HCT116 (cell line): ENCODE measurements around the gene EGF. TPM values are rescaled to one million over a fixed set of nuclear protein-coding genes. Genes with fewer than 3 reads are reported as not detected.

ENCODE experiments used
- ATAC-seq: fragments of 200-7000 bp; cut with Tn5 transposase; 2 replicates; pipeline ENCODE4 v1.9.1; 2020; ENCODE audit warnings: mild to moderate bottlenecking, moderate library complexity
- BruUV-seq: library from RNA; stranded (reverse); fragments of 400-500 nt; replicated peaks from 2 replicates; lab custom pipeline; 2021; lab: Mats Ljungman, UMichigan
- CTCF ChIA-PET: fragments of 300-600 bp; sonication (Branson Sonifier 250); formaldehyde crosslinking; loops from one replicate; lab custom pipeline; 2021; ENCODE audit warnings: antibody characterized with exemption; lab: Charles Lee
- POLR2A ChIA-PET: fragments of 300-600, 350-600 bp; sonication (Branson Sonifier 250); formaldehyde crosslinking; loops from one replicate; lab custom pipeline; 2021; ENCODE audit warnings: antibody characterized with exemption; lab: Charles Lee
- RAD21 ChIA-PET, 2 experiments: fragments of 300-600 bp; sonication (Branson Sonifier 250); formaldehyde crosslinking; loops; one replicate each; lab custom pipeline; 2023; ENCODE audit warnings: low total read pairs in 2 of 2; ENCODE audit not compliant: uncharacterized antibody in 2 of 2, unreplicated experiment in 2 of 2, low non-redundant PET in 1 of 2; lab: Charles Lee
- DNase-seq: peaks from one replicate; pipeline ENCODE4 v3.0.0-alpha.2; 2010; ENCODE audit warnings: low read depth, low spot score
- H2AFZ ChIP-seq: fragments of 200-600 bp; shearing (Covaris generic), sonication (generic); 2 replicates; pipeline ENCODE4 v1.6.1; 2017; ENCODE audit warnings: low read depth, mixed run types, mixed read lengths, antibody characterized with exemption, low read length; ENCODE audit not compliant: poor library complexity, severe bottlenecking
- H3K27ac ChIP-seq: 2 replicates; pipeline ENCODE4 v1.5.1; 2012; ENCODE audit warnings: low read depth, low read length
- H3K27me3 ChIP-seq: fragments of 200-600 bp; sonication (generic); 2 replicates; pipeline ENCODE4 v1.6.1; 2016; ENCODE audit warnings: mixed run types, low read length, mixed read lengths; ENCODE audit not compliant: insufficient read depth
- H3K36me3 ChIP-seq, 2 experiments: fragments of 200-500 bp in 1 of 2; fragments of 200-600 bp in 1 of 2; sonication (Bioruptor generic) in 1 of 2; sonication (generic) in 1 of 2; 2 replicates each; pipeline versions ENCODE4 v1.5.1 to v1.6.1; 2014 to 2016; ENCODE audit warnings: low read length in 2 of 2, inconsistent platforms in 1 of 2, mixed read lengths in 1 of 2, mixed run types in 1 of 2; ENCODE audit not compliant: insufficient read depth in 2 of 2, control insufficient read depth in 1 of 2
- H3K4me1 ChIP-seq, 2 experiments: fragments of 200-600 bp in 1 of 2; sonication (generic) in 1 of 2; 2 replicates each; pipeline versions ENCODE4 v1.5.1 to v1.6.1; 2012 to 2017; ENCODE audit warnings: low read length in 2 of 2, inconsistent platforms in 1 of 2, mild to moderate bottlenecking in 1 of 2, mixed read lengths in 1 of 2, mixed run types in 1 of 2, moderate library complexity in 1 of 2; ENCODE audit not compliant: insufficient read depth in 2 of 2, control insufficient read depth in 1 of 2
- H3K4me2 ChIP-seq: fragments of 200-600 bp; sonication (generic); 2 replicates; pipeline ENCODE4 v1.6.1; 2017; ENCODE audit warnings: mixed run types, low read length, mixed read lengths
- H3K4me3 ChIP-seq, 2 experiments: fragments of 200-600 bp in 1 of 2; sonication (generic) in 1 of 2; replicated peaks in 1 of 2; 2 replicates each; pipeline ENCODE4 v1.5.1; 2011 to 2016; ENCODE audit warnings: low read length in 2 of 2, control low read depth in 1 of 2, low read depth in 1 of 2, mild to moderate bottlenecking in 1 of 2, mixed read lengths in 1 of 2, mixed run types in 1 of 2
- H3K79me2 ChIP-seq: fragments of 200-600 bp; sonication (generic); 2 replicates; pipeline ENCODE4 v1.6.1; 2017; ENCODE audit warnings: mild to moderate bottlenecking, mixed run types, low read length, moderate library complexity, mixed read lengths; ENCODE audit not compliant: insufficient read depth
- H3K9ac ChIP-seq: fragments of 200-600 bp; sonication (generic); 2 replicates; pipeline ENCODE4 v1.6.1; 2016; ENCODE audit warnings: low read length, mixed read lengths
- H3K9me2 ChIP-seq: fragments of 200-600 bp; sonication (generic), shearing (Covaris generic); 2 replicates; pipeline ENCODE4 v1.6.1; 2017; ENCODE audit warnings: mixed run types, mild to moderate bottlenecking, moderate library complexity; ENCODE audit not compliant: insufficient read depth
- H3K9me3 ChIP-seq, 2 experiments: fragments of 200-500 bp in 1 of 2; fragments of 200-600 bp in 1 of 2; sonication (Bioruptor generic) in 1 of 2; sonication (generic) in 1 of 2; 2 replicates each; pipeline ENCODE4 v1.6.1; 2014 to 2017; ENCODE audit warnings: low read length in 2 of 2, mixed read lengths in 2 of 2, inconsistent platforms in 1 of 2, low read depth in 1 of 2, mild to moderate bottlenecking in 1 of 2, mixed run types in 1 of 2, moderate library complexity in 1 of 2; ENCODE audit not compliant: control insufficient read depth in 1 of 2, insufficient read depth in 1 of 2
- H4K20me1 ChIP-seq: fragments of 200-600 bp; sonication (generic), shearing (Covaris generic); 2 replicates; pipeline ENCODE4 v1.6.1; 2017; ENCODE audit warnings: mixed run types, mild to moderate bottlenecking, moderate library complexity; ENCODE audit not compliant: insufficient read depth
- CBX3 ChIP-seq: IDR thresholded peaks from 2 replicates; pipeline ENCODE4 v1.6.1; 2012; ENCODE audit warnings: low read depth
- EGR1 ChIP-seq: IDR thresholded peaks from 2 replicates; pipeline ENCODE4 v1.6.1; 2012; ENCODE audit warnings: low read depth
- EZH2 ChIP-seq: fragments of 200-600 bp; sonication (generic); IDR thresholded peaks from 2 replicates; pipeline ENCODE4 v1.6.1; 2017; ENCODE audit warnings: antibody characterized with exemption, mixed run types
- EZH2phosphoT487 ChIP-seq: fragments of 200-600 bp; IDR thresholded peaks from 2 replicates; pipeline ENCODE4 v1.6.1; 2018; ENCODE audit warnings: antibody characterized with exemption, borderline replicate concordance
- JUND ChIP-seq: IDR thresholded peaks from 2 replicates; pipeline ENCODE4 v1.6.1; 2012
- POLR2A ChIP-seq: IDR thresholded peaks from 2 replicates; pipeline ENCODE4 v1.7.0; 2011; ENCODE audit warnings: borderline replicate concordance; ENCODE audit not compliant: insufficient read depth, insufficient read length; ENCODE audit errors: extremely low read depth
- POLR2AphosphoS5 ChIP-seq: IDR thresholded peaks from 2 replicates; pipeline ENCODE4 v1.6.1; 2011; ENCODE audit warnings: mild to moderate bottlenecking, low read depth, low read length, moderate library complexity
- RAD21 ChIP-seq: IDR thresholded peaks from 2 replicates; pipeline ENCODE4 v1.6.1; 2012; ENCODE audit warnings: low read depth, mild to moderate bottlenecking
- SIN3A ChIP-seq: IDR thresholded peaks from 2 replicates; pipeline ENCODE4 v1.6.1; 2012; ENCODE audit warnings: low read depth
- SP1 ChIP-seq: IDR thresholded peaks from 2 replicates; pipeline ENCODE4 v1.6.1; 2012; ENCODE audit warnings: low read depth
- TCF7L2 ChIP-seq: IDR thresholded peaks from 2 replicates; pipeline ENCODE4 v1.7.0; 2011; ENCODE audit warnings: borderline replicate concordance, inconsistent platforms; ENCODE audit not compliant: insufficient read depth, insufficient read length; ENCODE audit errors: extremely low read depth
- YY1 ChIP-seq: IDR thresholded peaks from 2 replicates; pipeline ENCODE4 v1.6.1; 2011; ENCODE audit warnings: low read length, low read depth, moderate library complexity, mild to moderate bottlenecking; ENCODE audit not compliant: insufficient replicate concordance; ENCODE audit errors: extremely low read depth
- ZFX ChIP-seq: fragments of 450-650 bp; IDR thresholded peaks from 2 replicates; pipeline ENCODE4 v1.6.1; 2017
- ZNF274 ChIP-seq: fragments of 200-500 bp; sonication (Bioruptor generic); IDR thresholded peaks from 2 replicates; pipeline ENCODE4 v1.6.1; 2014; ENCODE audit warnings: mild to moderate bottlenecking, low read depth, low read length, inconsistent platforms
- intact Hi-C: fragments of 100-400 bp; cut with micrococcal nuclease; formaldehyde crosslinking; loops from 2 replicates; pipeline ENCODE4 v1.10.0; 2022
- total RNA-seq: library from RNA; stranded (reverse); gene quantifications from one replicate; pipeline ENCODE4 v1.2.1, GENCODE V29; 2021; ENCODE audit not compliant: unreplicated experiment
- TF ChIP-seq, protein P1 (sequence below), 3 experiments: fragments of 200-600 bp in 1 of 3; sonication (generic) in 1 of 3; IDR thresholded peaks in 2 of 3; conservative IDR thresholded peaks in 1 of 3; 2 replicates each; pipeline ENCODE4 v1.5.1; 2012 to 2017; ENCODE audit warnings: low read depth in 2 of 3, low read length in 2 of 3, antibody characterized with exemption in 1 of 3, borderline replicate concordance in 1 of 3, control low read depth in 1 of 3, mild to moderate bottlenecking in 1 of 3, mixed read lengths in 1 of 3, mixed run types in 1 of 3, moderate library complexity in 1 of 3; ENCODE audit not compliant: insufficient read depth in 1 of 3
- TF ChIP-seq, protein P2 (sequence below): IDR thresholded peaks from 2 replicates; pipeline ENCODE4 v1.6.1; 2012

Gene EGF
- total RNA-seq, 1 experiment from 2014 or later: 0.57 TPM

DNA sequence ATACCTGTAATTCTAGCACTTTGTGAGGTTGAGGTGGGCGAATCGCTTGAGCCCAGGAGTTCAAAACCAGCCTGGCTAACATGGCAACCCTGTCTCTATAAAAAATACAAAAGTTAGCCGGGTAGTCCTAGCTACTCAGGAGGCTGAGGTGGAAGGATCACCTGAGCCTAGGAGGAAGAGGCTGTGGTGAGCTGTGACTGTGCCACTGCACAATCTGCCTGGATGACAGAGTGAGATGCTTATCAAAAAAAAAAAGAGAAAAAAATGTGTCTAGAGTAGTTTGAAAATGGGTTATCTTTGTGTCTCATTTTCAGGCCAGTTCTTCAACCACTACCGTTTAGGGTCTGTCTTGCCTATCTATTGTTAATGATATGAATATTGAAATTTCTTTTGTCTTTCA lies 98.1 kb downstream of the EGF start:
- POLR2A ChIA-PET: no interaction called here
- no peak for DNase-seq
- Histone ChIP-seq H3K36me3 (no peaks in the 10 kb centered on the region), H3K4me1 (no peaks in the 10 kb centered on the region), H3K9me2 (no peaks in the 10 kb centered on the region), H3K4me3 (no peak overlapping the region), H2AFZ (no peak overlapping the region), H3K27me3 (no peaks in the 10 kb centered on the region), H3K27ac (no peak overlapping the region), H3K9ac (no peak overlapping the region), H3K9me3 (no peaks in the 10 kb centered on the region), H4K20me1 (no peaks in the 10 kb centered on the region), H3K4me2 (no peak overlapping the region), H3K79me2 (no peaks in the 10 kb centered on the region)
- RAD21 ChIA-PET: no interaction called here
- no peak for TF ChIP-seq EZH2
- no peak for TF ChIP-seq EZH2phosphoT487
- no peak for TF ChIP-seq EGR1
- no peak for TF ChIP-seq SP1
- no peak for TF ChIP-seq POLR2AphosphoS5
- no peak for TF ChIP-seq JUND
- TF ChIP-seq SIN3A: no peak
- no peak for TF ChIP-seq CBX3
- TF ChIP-seq TCF7L2: no peak
- TF ChIP-seq ZNF274: no peak
- TF ChIP-seq ZFX: no peak
- intact Hi-C loops: no loop called here
- CTCF ChIA-PET: no interaction called here
- BruUV-seq: no TSS peak
- ATAC-seq: no peak

DNA sequence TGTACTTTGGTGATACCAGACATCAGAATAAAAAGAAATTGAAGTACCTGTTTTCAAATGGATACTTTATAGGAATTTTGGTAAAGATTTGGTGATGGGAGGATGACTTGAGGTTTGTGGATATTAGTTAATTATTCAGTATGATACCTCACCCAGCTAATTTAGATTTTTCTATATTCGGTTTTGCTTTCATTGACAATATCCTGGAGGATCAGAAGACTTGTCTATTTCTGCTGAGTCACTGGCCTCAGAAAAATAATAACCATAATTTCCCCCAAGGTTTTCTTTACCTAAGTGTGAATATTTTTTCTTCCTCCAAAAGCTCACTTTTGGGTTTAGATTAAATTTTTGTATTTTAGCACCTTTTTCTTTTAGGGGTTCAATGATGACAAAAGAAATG lies 100.2 kb downstream of the EGF start:
- intact Hi-C loops: no loop called here
- Histone ChIP-seq H3K79me2 (no peaks in the 10 kb centered on the region), H4K20me1 (no peaks in the 10 kb centered on the region), H3K9ac (no peak overlapping the region), H3K4me3 (no peak overlapping the region), H3K27ac (no peak overlapping the region), H3K9me3 (no peaks in the 10 kb centered on the region), H3K4me1 (no peaks in the 10 kb centered on the region), H3K36me3 (no peaks in the 10 kb centered on the region), H3K9me2 (no peaks in the 10 kb centered on the region), H3K4me2 (no peak overlapping the region), H2AFZ (peak overlapping the region; percentile 18), H3K27me3 (no peaks in the 10 kb centered on the region)
- ChIA-PET RAD21 (no interaction called here), POLR2A (no interaction called here), CTCF (interaction anchor here (1.6 to 2.6 kb wide), 2 partner anchors 14 to 496 kb away, joined by 4 to 8 read pairs; no protein-coding TSS in a partner anchor)
- BruUV-seq: no TSS peak
- DNase-seq (no peak), ATAC-seq (no peak)
- TF ChIP-seq ZFX: no peak
- no peak for TF ChIP-seq POLR2A
- TF ChIP-seq EZH2phosphoT487: no peak
- TF ChIP-seq, protein P1, sequence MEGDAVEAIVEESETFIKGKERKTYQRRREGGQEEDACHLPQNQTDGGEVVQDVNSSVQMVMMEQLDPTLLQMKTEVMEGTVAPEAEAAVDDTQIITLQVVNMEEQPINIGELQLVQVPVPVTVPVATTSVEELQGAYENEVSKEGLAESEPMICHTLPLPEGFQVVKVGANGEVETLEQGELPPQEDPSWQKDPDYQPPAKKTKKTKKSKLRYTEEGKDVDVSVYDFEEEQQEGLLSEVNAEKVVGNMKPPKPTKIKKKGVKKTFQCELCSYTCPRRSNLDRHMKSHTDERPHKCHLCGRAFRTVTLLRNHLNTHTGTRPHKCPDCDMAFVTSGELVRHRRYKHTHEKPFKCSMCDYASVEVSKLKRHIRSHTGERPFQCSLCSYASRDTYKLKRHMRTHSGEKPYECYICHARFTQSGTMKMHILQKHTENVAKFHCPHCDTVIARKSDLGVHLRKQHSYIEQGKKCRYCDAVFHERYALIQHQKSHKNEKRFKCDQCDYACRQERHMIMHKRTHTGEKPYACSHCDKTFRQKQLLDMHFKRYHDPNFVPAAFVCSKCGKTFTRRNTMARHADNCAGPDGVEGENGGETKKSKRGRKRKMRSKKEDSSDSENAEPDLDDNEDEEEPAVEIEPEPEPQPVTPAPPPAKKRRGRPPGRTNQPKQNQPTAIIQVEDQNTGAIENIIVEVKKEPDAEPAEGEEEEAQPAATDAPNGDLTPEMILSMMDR (IDR thresholded peaks at IDR 0.05 in 2 of 3, conservative IDR thresholded peaks at IDR 0.05 in 1 of 3; ENCODE audit: borderline replicate concordance in 1 of 3, insufficient read depth in 1 of 3, low read depth in 2 of 3, low read length in 2 of 3): no peak
- TF ChIP-seq SP1: no peak
- TF ChIP-seq, protein P2, sequence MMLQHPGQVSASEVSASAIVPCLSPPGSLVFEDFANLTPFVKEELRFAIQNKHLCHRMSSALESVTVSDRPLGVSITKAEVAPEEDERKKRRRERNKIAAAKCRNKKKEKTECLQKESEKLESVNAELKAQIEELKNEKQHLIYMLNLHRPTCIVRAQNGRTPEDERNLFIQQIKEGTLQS: no peak
- TF ChIP-seq POLR2AphosphoS5: no peak
- TF ChIP-seq RAD21: no peak
- TF ChIP-seq YY1: no peak
